Measurements from ENCODE around the gene DDX59.

GRCh38 chr1:200640963-200641401, 28.7 kb downstream of the DDX59 start:
- TF ChIP-seq EZH2 (optimal IDR thresholded peaks at IDR 0.05; ENCODE audit: low read depth, low read length) (no peak), EZH2phosphoT487 (IDR thresholded peaks at IDR 0.05; ENCODE audit: low read length) (no peak)
- TF ChIP-seq, protein P1, sequence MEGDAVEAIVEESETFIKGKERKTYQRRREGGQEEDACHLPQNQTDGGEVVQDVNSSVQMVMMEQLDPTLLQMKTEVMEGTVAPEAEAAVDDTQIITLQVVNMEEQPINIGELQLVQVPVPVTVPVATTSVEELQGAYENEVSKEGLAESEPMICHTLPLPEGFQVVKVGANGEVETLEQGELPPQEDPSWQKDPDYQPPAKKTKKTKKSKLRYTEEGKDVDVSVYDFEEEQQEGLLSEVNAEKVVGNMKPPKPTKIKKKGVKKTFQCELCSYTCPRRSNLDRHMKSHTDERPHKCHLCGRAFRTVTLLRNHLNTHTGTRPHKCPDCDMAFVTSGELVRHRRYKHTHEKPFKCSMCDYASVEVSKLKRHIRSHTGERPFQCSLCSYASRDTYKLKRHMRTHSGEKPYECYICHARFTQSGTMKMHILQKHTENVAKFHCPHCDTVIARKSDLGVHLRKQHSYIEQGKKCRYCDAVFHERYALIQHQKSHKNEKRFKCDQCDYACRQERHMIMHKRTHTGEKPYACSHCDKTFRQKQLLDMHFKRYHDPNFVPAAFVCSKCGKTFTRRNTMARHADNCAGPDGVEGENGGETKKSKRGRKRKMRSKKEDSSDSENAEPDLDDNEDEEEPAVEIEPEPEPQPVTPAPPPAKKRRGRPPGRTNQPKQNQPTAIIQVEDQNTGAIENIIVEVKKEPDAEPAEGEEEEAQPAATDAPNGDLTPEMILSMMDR (IDR thresholded peaks at IDR 0.05; ENCODE audit: low read length), result no peak
